Keratinocyte (primary cell): ENCODE data around the gene NUP98.
"Not testable (repeated sequence)": the region's sequence is repeated elsewhere in the genome, so short reads cannot be mapped to it uniquely, and the experiment has no call there.

Experiments used
- CTCF ChIP-seq, 3 experiments: IDR thresholded peaks in 1 of 3; conservative IDR thresholded peaks in 1 of 3; optimal IDR thresholded peaks in 1 of 3; 2 replicates in 2 of 3; 3 replicates in 1 of 3; pipeline versions ENCODE3 to v1.5.1; 2011; ENCODE audit warnings: low read length in 3 of 3, mild to moderate bottlenecking in 3 of 3, moderate library complexity in 2 of 3, control low read depth in 1 of 3, inconsistent platforms in 1 of 3; ENCODE audit not compliant: insufficient read depth in 2 of 3; ENCODE audit errors: extremely low read depth in 1 of 3
- EZH2 ChIP-seq: IDR thresholded peaks from one replicate; pipeline ENCODE4 v1.6.1; 2012; ENCODE audit warnings: inconsistent platforms, mild to moderate bottlenecking, low read length, moderate library complexity

GRCh38 chr11:3652514-3652913 lies 144.8 kb downstream of the NUP98 start:
- TF ChIP-seq CTCF (optimal IDR thresholded peaks at IDR 0.05 in 1 of 3, IDR thresholded peaks at IDR 0.05 in 1 of 3, conservative IDR thresholded peaks at IDR 0.05 in 1 of 3; ENCODE audit: extremely low read depth in 1 of 3, insufficient read depth in 2 of 3, low read length in 3 of 3); EZH2: not testable (repeated sequence)
